Tibial nerve (tissue), 4 donors: ENCODE measurements around the gene ZNF804B.

Experiments used
- EP300 ChIP-seq, 2 donors: sonication (generic); formaldehyde crosslinking; IDR thresholded peaks; one replicate each; pipeline ENCODE4 v1.6.1; 2017; ENCODE audit warnings: antibody characterized with exemption in 2 of 2, mild to moderate bottlenecking in 1 of 2
- TF ChIP-seq, protein P1 (sequence below), 5 experiments: fragments of 200-600 bp in 3 of 5; fragments of 450-650 bp in 2 of 5; sonication (generic) in 3 of 5; IDR thresholded peaks; one replicate each; pipeline ENCODE4 v1.5.1; 2016 to 2019; ENCODE audit warnings: antibody characterized with exemption in 5 of 5, mild to moderate bottlenecking in 3 of 5, moderate library complexity in 2 of 5

- TF ChIP-seq, protein P1, sequence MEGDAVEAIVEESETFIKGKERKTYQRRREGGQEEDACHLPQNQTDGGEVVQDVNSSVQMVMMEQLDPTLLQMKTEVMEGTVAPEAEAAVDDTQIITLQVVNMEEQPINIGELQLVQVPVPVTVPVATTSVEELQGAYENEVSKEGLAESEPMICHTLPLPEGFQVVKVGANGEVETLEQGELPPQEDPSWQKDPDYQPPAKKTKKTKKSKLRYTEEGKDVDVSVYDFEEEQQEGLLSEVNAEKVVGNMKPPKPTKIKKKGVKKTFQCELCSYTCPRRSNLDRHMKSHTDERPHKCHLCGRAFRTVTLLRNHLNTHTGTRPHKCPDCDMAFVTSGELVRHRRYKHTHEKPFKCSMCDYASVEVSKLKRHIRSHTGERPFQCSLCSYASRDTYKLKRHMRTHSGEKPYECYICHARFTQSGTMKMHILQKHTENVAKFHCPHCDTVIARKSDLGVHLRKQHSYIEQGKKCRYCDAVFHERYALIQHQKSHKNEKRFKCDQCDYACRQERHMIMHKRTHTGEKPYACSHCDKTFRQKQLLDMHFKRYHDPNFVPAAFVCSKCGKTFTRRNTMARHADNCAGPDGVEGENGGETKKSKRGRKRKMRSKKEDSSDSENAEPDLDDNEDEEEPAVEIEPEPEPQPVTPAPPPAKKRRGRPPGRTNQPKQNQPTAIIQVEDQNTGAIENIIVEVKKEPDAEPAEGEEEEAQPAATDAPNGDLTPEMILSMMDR (IDR thresholded peaks at IDR 0.05), result no peak
- no peak for TF ChIP-seq EP300 (IDR thresholded peaks at IDR 0.05)
Observed at GRCh38 chr7:89336121-89336520, 576.6 kb downstream of the ZNF804B start.
